ENCODE data around the gene PREB. TPM values are rescaled to one million over a fixed set of nuclear protein-coding genes. Genes with fewer than 3 reads are reported as not detected.

Gene PREB
- total and polyA plus RNA-seq, 2 of the 13 experiments (the other 11 are each of a cell fraction or from before 2014, with no cell fraction given) = 112 to 192 TPM

- TF ChIP-seq PLSCR1 (CRISPR knock-in tag; IDR thresholded peaks at IDR 0.05; ENCODE audit: borderline replicate concordance) (no peak), YY1 (IDR thresholded peaks at IDR 0.05; ENCODE audit: insufficient read depth, insufficient replicate concordance, low read depth, low read length) (peak; percentile 48), RBAK (CRISPR knock-in tag; IDR thresholded peaks at IDR 0.05) (no peak), AKNA (CRISPR knock-in tag; IDR thresholded peaks at IDR 0.05; ENCODE audit: borderline replicate concordance) (no peak), ZBED4 (CRISPR knock-in tag; IDR thresholded peaks at IDR 0.05; ENCODE audit: borderline replicate concordance) (peak; percentile 66; the same call in 1 of the 2 replicates), XRCC5 (optimal IDR thresholded peaks at IDR 0.05; ENCODE audit: low read length) (no peak), STAT5B (CRISPR knock-in tag; IDR thresholded peaks at IDR 0.05) (no peak), ZNF660 (CRISPR knock-in tag; IDR thresholded peaks at IDR 0.05; ENCODE audit: borderline replicate concordance, low read depth) (no peak), SOX6 (IDR thresholded peaks at IDR 0.05) (no peak), SOX6 (CRISPR knock-in tag; IDR thresholded peaks at IDR 0.05) (0 out of 2 replicates have a peak, but pooled peaks have one; percentile 9), PHF20 (CRISPR knock-in tag; IDR thresholded peaks at IDR 0.05) (no peak), TCF7 (IDR thresholded peaks at IDR 0.05; ENCODE audit: low read depth) (no peak), ZNF232 (CRISPR knock-in tag; IDR thresholded peaks at IDR 0.05; ENCODE audit: borderline replicate concordance) (no peak), ZSCAN31 (CRISPR knock-in tag; IDR thresholded peaks at IDR 0.05; ENCODE audit: low read depth) (no peak), ZNF33B (CRISPR knock-in tag; IDR thresholded peaks at IDR 0.05) (no peak), ZNF629 (CRISPR knock-in tag; conservative IDR thresholded peaks at IDR 0.05) (no peak)
- TF ChIP-seq, protein P1, sequence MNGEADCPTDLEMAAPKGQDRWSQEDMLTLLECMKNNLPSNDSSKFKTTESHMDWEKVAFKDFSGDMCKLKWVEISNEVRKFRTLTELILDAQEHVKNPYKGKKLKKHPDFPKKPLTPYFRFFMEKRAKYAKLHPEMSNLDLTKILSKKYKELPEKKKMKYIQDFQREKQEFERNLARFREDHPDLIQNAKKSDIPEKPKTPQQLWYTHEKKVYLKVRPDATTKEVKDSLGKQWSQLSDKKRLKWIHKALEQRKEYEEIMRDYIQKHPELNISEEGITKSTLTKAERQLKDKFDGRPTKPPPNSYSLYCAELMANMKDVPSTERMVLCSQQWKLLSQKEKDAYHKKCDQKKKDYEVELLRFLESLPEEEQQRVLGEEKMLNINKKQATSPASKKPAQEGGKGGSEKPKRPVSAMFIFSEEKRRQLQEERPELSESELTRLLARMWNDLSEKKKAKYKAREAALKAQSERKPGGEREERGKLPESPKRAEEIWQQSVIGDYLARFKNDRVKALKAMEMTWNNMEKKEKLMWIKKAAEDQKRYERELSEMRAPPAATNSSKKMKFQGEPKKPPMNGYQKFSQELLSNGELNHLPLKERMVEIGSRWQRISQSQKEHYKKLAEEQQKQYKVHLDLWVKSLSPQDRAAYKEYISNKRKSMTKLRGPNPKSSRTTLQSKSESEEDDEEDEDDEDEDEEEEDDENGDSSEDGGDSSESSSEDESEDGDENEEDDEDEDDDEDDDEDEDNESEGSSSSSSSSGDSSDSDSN (CRISPR knock-in tag; IDR thresholded peaks at IDR 0.05) = peak; percentile 38; the same call in 1 of the 2 replicates
Measured at GRCh38 chr2:27152102-27152795, 17.8 kb upstream of the PREB start (continued).

Measured in HepG2 (cell line).